A204.1 (cell line): Measurements from ENCODE around the gene USP40.

ENCODE experiments used
- FAIRE-seq: peaks from 2 replicates; lab custom pipeline; 2012; peaks lifted over from hg19 to GRCh38; lab: Jason Lieb, UNC

Gene USP40

DNA sequence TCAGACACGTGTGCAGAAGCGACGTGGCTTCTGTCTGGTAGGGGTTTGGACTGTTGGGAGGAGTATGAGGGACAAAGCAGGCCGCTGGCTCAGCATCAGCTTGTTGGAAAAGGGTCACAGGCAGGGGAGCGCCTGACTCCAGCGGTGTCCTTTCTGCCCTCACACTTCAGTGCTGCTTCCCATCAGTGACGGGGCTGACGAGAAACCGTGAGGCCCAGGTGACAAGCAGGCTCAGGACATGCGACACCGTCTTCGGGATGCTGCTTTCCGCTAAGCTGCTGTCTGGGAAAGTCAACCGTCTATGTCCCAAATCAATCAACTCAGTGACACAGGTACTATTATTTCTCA, 90.5 kb downstream of the USP40 start:
- FAIRE-seq = no peak

DNA sequence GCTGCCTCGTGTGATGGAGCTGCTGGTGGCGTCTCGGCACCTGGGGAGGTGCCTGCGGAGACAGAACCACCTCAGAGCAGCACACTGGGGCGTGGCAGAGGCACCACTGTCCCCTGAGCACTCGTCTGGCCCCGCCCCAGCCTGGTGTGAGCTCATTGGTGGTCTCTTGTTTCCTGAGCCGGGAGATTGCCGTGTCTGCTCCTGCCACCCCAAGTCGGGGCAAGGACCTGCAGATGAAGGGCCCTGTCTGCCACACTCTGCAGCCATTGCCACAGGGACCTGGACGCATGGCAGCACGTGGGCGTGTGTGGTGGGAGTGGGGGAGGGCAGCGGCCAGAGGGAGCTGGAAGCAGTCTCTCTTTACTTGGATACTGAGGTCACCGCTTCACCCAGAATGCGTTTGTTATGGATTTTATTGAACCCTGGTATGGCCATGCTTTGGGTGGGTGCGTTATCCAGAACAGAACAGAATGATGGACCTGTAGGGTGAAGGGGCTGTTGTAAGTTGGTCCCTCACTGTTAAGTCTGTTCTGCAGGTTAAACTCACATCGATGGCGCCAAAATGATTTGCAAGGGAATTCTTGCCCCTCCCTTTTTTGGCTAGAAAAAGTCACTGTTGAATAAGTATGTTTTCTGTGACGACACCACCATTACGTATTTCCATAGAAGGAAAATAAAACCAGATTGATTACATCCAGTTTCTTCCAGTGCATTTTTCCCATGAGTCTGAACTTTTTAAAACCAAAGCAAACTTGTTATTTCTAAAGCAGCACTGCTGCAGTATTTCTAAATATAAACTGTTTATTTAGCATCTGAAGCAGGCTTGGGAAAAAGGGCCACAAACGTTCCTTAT, 92.0 kb downstream of the USP40 start:
- no peak for FAIRE-seq

DNA sequence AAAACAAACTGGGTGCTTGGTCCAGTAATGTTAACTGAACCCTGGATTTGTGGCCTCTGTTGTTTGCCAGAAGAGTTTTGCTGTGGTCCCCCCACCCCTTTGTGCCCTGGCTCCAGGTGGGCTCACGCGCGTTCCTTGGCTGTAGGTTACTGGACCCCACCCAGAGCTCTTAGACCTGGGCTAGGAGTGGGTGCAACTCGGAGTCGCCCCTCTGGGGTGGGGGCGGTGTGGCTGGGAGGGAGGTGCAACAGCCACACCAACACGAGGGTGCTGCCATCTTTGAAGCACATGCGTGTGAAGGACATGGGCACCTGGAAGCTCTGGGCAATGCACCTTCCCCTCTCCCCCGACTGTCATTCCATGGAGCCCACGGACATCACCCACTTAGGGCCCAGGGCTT, 92.7 kb downstream of the USP40 start:
- no peak for FAIRE-seq

DNA sequence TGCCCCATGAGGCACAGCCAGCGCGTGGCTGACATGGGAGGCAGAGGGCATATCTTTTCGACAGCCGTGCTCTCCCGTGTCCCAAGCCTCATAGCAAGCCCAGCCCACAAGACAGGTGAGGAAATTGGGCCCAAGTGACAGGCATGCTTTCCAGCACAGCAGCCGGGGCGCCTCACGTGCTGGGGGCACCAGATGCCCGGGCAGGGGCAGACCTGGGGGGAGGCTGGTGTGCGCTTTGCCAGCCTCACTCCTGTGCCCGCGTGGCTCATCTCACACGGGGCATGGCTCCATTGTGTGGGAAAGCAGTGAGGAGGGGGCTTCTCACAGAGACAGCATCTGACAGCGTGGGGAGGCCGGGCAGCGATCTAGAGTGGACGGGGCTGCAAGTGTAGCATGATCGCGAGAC, 93.2 kb downstream of the USP40 start:
- FAIRE-seq = no peak

DNA sequence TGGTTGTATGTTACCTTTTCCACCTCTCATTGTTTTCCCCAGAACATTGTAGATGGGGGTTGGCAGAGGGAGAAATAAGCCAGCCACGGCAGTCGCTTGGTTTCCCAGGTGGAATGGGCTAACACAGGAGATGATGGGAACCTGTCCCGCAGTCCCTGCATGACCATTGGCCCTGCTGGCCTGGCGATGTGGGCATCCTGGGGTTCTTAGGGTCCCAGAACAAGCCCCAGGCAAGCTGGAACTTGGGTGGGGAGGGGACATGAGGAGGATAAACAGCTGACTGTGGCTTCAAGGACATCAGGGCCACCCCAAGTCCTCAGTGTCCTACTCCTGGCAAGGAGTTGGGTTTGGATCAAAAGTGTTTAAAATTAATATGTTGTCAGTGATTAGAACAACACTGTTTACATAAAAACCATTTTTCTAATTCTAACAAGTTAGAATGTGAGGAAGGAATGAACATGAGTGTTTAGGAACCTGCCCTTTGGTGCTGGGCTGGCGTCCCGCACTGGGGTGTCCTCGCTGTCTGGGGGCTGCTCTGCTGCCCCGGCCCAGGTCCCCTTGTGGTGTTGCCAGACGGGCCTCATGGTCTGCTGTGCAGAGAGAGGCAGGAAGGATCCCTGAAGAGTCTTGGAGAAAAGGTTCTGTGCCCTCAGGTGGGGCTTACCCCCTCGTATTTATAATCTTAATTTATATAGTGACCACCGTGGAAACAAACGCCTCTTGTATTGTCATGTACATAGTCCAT, 95.1 kb downstream of the USP40 start:
- no peak for FAIRE-seq

DNA sequence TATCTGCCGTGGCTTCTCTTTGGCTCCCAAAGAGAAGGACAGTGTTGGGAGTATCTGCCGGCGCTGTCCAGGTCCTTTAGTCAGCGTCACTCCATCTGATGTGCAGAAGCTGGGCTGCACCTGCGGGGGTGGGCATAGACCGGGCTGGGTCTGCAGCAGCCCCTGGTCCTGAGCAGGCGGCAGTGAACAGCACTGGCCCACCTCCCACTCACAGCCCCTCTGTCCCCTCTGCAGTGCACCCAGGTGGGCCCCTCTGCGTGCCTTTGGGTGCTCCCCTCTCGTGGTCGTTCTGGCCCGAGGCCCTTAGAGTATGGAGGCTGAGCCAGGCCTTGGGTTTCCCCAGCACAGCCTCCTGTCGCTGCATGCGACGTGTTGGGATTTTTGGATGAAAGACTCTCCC, 95.7 kb downstream of the USP40 start:
- FAIRE-seq = no peak

DNA sequence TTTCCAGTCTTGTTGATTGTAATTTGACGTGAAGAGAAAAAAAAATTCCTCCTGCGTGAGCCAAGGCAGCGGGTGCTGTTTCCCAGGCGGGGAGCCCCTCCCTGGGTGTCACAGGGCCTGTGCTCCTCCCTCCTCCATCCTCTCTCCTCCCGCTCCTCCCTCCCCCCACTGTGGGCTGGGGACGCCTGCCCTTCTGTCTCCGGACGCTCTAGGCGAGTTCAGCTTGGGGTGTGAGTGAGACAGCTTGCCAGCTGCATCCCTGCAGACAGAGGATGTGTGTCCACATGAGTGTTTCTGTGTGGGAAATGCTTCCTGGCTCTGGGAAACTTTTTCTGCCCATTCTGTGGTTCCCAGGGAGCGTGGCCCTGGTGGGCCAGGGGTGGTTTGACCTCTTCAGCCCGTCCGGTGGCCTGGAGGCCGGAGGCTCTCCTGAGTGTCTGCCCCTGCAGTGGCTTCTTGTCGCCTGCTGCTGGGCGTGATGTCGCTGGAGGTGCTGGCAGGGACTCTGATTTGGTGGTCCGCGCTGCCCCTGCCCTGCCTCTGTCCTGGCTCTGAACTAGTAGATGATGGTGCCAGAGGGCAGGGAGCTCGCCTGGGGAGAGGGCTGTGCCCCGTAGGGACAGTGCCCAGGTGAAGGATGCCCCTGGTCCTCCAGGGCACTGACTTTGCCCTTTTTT, 96.4 kb downstream of the USP40 start:
- FAIRE-seq = no peak

DNA sequence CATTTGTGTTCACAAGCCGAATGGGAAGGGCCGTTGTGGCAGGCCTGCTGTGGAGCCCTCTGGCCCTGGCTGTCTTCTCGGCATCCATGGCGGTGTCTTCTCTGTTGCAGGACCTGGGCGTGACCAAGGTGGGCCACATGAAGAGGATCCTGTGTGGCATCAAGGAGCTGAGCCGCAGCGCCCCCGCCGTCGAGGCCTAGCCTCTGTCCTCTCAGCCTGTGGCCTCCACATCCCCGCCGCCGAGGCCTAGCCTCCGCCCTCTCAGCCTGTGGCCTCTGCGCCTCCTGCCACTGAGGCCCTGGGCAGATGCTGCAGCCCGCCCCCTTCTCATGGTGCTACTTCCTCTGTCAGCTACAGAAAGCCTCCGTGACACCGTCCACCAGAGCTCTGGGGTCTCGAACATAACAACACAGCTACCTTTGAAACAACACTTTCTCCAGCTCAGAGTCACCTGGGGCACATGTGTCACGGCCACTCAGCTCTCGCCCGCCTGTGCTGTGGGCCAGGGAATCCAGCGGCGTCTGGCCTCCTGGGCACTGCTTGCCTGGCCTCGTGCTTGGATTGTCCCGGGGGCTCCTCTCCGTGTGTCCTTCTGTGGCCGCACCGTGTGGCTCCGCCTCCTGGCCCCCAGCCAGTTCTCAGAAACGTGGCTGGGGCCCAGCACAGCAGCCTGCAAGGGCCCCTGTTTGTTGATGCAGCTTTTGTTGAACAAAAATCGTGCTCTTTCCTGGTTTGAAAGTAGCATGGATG, 97.1 kb downstream of the USP40 start:
- no peak for FAIRE-seq

DNA sequence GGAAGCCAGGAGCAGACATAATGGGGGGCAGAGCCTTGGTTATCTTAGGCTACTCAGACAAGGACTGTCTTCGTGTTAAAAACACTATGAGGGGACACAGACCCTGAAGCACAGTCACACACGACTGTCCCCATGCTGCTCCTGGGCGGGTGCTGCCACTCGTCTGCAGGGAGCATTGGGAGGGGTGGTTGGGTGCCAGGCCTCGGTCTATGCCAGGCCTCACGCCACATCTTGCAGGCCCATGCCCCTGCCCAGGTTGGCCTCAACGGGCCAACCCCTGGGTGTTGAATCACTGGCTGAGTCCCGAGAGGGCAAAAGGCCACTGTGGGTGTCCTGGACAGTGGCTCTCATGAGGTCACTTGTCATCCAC, 97.9 kb downstream of the USP40 start:
- no peak for FAIRE-seq

DNA sequence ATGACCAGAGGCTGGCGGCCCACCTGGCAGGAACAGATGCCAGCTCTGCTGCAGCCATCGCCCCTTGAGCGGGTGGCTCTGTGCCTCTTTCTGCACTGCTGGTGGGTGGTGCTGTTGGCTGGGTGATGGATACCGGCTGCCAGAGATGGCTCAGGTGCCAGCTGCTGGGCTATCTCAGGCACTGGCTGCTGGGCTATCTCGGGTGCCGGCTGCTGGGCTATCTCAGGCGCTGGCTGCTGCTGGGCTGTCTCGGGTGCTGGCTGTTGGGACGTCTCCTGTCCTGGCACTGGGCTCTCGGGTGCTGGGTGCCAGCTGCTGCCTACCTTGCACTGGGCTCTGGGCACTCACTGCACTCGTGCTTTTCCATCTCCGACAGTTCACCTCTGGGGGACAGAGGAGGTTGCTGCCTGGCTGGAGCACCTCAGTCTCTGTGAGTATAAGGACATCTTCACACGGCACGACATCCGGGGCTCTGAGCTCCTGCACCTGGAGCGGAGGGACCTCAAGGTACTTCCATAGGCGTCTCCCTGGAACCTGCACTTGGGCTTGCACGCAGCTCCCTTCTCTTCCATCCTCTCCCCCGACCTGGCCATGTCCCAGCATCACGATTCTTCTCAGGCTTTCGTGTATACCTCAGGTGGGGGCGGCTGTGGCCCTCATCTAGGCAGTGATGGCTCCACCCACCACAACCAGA, 98.4 kb downstream of the USP40 start:
- no peak for FAIRE-seq

DNA sequence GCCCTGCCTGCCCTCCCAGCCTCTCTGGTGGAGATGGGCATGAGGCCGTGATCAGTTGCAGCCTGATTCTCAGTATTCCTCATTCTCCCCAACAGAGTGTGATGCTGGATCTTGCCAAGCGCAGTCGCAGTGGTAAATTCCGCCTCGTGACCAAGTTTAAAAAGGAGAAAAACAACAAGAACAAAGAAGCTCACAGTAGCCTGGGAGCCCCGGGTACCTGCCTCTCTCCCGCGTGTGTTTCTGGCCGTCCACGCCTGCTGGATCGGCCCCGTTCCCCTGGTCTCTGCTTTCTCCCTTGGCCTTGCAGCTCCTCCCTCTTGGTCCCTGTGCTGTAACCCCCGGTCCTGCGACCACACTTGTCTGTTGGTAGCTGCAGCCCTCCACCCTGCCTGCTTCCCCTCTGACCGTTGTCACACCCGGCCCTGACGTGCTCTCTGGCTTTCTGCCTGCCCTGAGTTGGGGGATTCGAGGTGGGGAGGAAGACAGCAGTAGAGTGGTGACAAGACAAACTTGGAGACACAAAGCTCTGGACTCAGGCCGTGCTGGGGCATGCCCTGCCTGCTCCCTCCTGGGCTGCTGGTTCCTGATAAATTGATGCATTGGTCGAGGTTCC, 99.5 kb downstream of the USP40 start:
- FAIRE-seq = no peak

DNA sequence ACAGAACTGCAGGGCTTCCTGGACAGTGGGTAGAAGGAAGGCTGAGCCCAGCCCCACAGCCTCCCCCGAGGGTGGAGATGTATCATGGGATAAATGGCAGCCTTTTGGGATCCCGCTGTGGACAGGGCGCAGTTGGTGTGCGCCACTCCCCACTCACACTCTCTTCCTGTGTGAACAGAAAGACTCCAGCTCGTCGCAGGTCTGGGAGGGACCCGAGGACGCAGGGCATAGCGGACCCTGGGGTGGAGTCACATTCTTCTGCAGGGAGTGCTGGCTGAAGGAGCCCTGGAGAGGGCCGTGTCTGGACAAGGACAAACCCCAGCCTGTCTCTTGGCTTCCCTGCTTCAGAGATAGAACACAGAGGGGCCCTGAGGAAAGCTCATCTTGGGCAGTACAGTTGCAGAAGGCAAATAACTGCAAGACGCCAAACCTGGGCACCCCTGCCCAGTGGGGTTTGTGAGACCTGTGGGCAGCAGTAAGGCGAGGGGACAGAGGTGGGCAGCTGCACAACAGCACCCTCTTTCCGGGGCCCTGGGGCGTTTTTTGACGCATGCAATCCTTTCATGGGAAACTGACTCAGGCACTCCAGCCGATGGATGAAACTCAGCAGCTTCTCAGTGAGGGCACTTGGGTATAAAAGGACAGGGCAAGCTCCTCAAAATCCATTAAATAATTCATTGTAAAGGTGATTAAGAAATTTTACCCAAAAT, 101.9 kb downstream of the USP40 start:
- no peak for FAIRE-seq

DNA sequence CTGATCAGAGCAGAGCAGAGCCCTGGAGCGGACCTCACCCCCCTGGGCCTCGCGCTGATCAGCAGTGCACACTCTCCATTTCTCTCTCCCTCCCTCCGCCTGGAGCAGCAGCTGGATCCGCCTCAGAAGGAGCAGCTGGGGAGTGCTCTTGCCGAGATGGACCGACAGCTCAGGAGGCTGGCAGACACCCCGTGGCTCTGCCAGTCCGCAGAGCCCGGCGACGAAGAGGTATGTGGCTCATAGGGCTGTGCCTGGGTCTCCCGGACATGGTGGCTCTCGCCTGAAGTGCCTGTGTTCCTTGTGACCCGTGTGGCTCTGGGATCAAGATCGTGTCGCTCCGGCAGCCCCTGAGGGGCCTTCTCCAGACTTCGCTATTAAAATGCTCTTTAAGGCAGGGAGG, 102.5 kb downstream of the USP40 start:
- FAIRE-seq = no peak

DNA sequence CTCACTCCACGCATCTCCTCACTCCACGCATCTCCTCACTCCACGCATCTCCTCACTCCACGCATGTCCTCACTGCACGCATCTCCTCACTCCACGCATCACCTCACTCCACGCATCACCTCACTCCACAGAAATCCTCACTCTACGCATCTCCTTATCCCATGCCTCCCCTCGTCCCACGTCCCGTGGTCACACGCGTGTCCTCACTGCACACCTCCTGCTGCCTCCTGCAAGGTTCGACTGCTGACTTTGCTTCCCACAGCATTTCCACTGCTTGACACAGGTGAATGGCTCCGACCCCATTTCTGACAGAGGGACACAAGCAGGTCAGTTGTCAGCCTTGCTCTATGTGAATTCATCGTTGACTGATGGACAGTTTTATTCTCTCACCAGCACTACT, 103.0 kb downstream of the USP40 start:
- no peak for FAIRE-seq

DNA sequence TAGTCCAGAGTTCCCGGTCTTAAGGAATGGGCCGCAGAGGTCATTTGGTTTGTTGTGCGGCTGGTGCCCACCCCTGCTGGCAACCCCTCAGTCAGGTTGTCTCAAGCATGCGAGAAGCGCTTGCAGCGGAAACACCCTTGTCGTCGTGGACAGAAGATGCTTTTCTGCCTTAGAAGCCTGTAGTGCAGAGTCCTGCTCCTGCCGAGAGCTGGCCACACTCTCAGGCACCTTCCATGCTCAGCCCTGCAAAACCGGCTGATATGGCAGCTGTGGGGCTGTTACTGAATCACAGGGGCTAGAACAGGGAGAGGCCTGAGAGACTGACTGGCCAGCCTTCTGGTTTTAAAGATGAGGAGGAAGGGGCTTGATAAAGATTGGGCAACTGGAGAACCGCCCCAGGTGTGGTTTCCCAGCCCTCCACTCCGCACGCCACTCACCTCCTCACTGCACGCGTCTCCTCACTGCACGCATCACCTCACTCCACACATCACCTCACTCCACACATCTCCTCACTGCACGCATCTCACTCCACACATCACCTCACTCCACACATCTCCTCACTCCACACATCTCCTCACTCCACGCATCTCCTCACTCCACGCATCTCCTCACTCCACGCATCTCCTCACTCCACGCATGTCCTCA, 103.6 kb downstream of the USP40 start:
- FAIRE-seq = no peak

DNA sequence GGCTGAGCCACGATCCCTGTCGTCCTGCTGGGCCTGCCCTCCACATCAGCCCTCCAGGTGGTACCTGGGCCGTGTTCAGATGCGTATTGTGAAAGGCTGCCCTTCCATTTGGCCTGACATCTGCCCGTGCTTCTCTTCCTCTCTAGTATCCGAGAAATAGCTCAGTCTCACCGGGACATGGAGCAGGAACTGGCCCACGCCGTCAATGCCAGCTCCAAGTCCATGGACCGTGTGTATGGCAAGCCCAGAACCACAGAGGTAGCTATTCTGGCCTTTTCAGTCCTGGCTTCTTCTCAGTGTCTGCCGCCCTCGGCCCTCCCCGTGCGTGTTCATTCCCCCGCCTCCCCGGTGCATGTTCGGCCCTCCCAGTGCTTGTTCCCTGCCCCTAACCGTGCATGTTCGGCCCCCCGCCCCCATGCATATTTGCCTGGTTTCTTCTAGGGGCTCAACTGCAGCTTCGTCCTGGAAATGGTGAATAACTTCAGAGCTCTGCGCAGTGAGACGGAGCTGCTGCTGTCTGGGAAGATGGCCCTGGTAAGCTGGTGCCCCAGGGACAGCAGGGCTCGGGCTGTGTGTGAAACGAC, 104.3 kb downstream of the USP40 start:
- no peak for FAIRE-seq

DNA sequence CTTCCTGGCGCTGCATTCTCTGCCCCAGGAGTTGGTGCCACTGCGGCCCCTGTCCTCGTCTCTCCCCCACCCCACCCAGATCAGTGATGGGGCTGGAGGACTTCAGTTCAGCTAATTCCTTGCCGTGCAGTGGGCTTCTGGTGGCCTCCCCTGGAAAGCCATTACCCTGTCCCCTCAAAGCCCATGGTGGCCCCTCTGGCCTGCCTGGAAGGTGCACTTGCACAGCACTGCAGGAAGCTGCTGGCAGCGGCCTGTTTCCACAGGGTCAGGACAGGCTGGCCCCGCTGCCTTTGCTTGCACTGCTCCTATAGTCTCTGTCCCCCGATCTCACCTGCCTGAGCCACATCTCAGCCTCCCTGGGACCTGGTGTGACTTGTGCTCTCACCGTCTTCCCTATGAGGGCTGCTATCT, 105.1 kb downstream of the USP40 start:
- no peak for FAIRE-seq

DNA sequence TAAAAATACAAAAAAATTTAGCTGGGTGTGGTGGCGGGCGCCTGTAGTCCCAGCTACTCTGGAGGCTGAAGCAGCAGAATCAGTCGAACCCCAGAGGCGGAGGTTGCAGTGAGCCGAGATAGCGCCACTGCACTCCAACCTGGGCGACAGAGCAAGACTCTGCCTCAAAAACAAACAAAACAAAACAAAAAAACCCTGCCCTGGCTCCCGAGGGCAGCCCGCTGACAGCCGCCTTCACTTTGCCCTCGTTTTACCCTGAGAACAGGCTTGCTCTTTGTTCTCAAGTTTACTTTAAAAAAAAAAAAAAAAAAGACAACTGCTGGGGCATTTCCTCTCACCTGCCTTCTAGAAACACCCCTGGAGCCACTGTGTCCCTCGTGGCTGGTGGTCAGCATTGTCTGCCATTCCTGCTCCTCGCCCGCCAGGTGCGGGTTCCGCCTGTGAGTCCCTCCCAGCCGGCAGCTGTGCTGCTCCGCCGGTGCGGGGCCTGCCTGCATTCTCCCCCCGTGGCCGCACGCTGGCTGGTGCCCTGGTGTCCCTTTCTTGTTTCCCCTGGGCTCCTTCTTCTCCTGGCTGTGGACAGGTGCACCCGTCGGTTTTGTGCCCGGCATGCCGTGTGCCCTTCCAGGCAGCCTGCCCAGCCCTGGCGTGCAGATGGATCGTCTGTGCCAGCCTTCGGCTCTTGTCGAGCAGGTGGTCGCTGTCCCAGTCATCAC, 105.7 kb downstream of the USP40 start:
- no peak for FAIRE-seq

DNA sequence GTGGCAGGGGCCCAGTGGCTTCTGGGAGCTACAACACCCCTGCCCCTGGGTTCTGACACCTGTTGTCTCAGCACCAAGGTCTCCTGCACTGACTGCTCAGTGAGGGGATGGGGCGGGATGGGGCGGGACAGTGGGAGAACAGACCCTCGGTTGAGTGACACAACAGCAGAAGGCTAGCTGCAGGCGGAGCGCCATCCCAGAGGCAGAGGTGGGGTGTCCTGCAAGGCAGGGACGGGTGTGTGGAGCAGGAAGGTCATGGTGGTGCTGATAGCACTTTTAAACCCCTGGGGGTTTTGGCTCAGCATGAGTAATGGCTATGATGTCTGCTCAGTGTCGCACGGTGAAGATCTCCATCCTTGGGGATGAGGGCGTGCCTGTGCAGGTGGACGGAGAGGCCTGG, 107.2 kb downstream of the USP40 start:
- FAIRE-seq = no peak
